ENCODE measurements around the gene ADH4.

Gene ADH4

DNA sequence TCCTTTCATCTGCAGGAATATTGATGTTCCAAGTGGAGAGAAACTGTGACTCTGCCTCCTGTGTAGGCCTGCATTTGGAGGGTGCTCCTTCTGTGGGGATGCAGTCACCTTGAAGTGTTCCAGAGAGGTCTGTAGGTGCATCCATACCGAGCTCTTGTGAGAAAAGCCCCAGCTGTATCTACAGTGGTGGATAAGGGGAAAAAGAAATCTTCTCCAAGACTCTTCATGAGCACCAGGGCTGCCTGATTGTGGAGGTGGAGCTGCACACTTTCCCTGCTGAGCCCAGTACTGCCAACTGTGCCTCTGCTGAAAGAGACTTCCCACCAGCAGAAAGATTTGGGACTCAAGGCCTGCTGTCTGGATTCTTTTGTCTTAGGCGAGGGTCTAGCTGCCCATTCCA lies 35.1 kb upstream of the ADH4 start:
- in situ Hi-C loops (cut with HindIII; ENCODE audit: low sequenced_read_pairs), result no loop called here
- DNase-seq (ENCODE audit: low read depth, low spot score), result no peak
- TF ChIP-seq, protein P1, sequence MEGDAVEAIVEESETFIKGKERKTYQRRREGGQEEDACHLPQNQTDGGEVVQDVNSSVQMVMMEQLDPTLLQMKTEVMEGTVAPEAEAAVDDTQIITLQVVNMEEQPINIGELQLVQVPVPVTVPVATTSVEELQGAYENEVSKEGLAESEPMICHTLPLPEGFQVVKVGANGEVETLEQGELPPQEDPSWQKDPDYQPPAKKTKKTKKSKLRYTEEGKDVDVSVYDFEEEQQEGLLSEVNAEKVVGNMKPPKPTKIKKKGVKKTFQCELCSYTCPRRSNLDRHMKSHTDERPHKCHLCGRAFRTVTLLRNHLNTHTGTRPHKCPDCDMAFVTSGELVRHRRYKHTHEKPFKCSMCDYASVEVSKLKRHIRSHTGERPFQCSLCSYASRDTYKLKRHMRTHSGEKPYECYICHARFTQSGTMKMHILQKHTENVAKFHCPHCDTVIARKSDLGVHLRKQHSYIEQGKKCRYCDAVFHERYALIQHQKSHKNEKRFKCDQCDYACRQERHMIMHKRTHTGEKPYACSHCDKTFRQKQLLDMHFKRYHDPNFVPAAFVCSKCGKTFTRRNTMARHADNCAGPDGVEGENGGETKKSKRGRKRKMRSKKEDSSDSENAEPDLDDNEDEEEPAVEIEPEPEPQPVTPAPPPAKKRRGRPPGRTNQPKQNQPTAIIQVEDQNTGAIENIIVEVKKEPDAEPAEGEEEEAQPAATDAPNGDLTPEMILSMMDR (IDR thresholded peaks at IDR 0.05; ENCODE audit: low read depth, low read length), result no peak
- H3K4me3 ChIP-seq (ENCODE audit: low read depth, low read length), result no peak overlapping the region

DNA sequence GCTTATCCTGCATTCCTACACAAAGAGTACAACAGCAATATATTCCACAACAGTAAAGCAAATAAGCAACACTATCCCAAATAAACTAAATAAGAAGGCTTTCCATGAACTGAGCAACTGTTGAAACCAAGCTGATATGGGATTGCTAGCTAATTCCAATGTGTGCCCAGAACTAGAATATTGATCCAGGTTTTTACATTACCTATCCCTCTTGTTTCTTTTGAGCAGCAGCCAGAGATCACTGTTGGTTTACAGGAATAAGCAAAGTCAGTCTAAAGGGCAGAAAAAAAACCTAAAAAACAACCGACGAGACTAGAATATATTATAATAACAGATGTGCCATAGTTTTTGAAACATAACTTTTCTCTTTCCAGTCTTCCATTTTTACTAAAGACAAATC lies 22.4 kb upstream of the ADH4 start:
- no peak overlapping the region for H3K4me3 ChIP-seq (ENCODE audit: low read depth, low read length)
- in situ Hi-C loops (cut with HindIII; ENCODE audit: low sequenced_read_pairs), result no loop called here
- TF ChIP-seq, protein P1 (IDR thresholded peaks at IDR 0.05; ENCODE audit: low read depth, low read length), result no peak
- DNase-seq (ENCODE audit: low read depth, low spot score), result no peak

DNA sequence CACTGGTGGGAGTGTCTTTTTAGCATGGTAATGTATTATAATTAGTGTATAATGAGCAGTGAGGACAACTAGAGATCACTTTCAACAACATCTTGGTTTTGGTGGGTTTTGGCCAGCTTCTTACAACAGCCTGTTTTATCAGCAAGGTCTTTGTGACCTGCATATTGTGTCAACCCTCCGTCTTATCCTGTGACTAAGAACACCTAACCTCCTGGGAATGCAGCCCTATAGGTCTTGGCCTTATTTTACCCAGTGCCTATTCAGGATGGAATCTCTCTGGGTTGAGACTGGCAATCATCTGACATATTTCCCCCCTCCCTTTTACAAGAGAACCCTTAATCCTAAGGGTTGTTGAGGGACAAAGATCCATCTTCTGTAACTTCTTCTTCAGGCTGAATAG lies 21.9 kb upstream of the ADH4 start:
- DNase-seq (ENCODE audit: low read depth, low spot score), result no peak
- no peak overlapping the region for H3K4me3 ChIP-seq (ENCODE audit: low read depth, low read length)
- in situ Hi-C loops (cut with HindIII; ENCODE audit: low sequenced_read_pairs), result no loop called here
- TF ChIP-seq, protein P1 (IDR thresholded peaks at IDR 0.05; ENCODE audit: low read depth, low read length), result no peak

DNA sequence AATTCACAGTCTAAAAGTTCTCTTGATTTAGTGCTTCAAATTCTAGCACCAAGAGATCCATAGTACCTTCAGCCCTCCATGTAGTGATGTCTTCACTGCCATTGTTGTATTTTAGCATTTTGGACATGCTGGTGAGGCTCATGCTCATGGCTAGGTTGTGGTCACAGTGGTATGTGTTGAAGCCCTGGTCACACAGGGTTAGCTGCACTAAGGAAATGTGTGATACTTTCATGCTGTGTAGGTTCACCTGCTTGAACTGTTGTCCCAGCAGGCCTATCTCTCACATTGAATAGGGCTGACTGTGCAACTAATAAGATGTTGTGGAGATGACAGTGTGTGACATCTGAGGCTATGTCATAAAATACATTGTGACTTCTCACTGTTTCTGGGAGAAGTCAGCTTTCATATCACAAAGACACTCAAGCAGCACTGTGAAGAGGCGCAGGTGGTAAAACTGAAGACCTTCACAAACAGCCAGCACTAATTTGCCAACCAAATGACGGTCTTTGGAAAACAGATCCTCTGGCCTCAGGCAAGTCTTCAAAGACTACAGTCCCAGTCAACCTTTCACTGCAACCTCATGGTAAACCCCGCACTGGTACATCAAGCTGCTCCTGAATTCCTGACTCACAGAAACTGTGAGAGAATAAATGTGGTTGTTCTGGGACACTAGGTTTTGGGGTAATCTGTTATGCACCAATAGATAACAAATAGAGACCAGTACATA lies 17.4 kb upstream of the ADH4 start:
- in situ Hi-C loops (cut with HindIII; ENCODE audit: low sequenced_read_pairs), result no loop called here
- DNase-seq (ENCODE audit: low read depth, low spot score), result no peak
- TF ChIP-seq, protein P1 (IDR thresholded peaks at IDR 0.05; ENCODE audit: low read depth, low read length), result no peak
- no peak overlapping the region for H3K4me3 ChIP-seq (ENCODE audit: low read depth, low read length)

DNA sequence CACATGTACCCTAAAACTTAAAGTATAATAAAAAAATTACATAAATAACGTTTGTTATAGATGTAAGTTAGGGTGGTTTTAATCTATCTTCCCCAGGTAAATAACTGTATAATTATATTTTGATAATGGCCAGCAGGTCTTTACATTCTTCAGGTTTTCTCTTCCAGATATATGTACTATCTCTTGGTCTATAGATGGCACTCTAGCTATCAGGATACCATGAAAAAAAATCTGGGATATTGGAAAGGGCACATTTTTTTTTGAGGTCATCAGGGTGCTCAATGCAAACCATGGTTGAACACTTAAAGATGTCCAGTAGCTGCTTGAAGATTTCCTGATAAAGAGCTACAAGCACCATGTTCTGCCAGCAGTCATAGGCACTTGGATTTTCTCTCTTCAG lies 15.6 kb upstream of the ADH4 start:
- DNase-seq (ENCODE audit: low read depth, low spot score), result no peak
- H3K4me3 ChIP-seq (ENCODE audit: low read depth, low read length), result no peak overlapping the region
- TF ChIP-seq, protein P1 (IDR thresholded peaks at IDR 0.05; ENCODE audit: low read depth, low read length), result no peak
- in situ Hi-C loops (cut with HindIII; ENCODE audit: low sequenced_read_pairs), result no loop called here

DNA sequence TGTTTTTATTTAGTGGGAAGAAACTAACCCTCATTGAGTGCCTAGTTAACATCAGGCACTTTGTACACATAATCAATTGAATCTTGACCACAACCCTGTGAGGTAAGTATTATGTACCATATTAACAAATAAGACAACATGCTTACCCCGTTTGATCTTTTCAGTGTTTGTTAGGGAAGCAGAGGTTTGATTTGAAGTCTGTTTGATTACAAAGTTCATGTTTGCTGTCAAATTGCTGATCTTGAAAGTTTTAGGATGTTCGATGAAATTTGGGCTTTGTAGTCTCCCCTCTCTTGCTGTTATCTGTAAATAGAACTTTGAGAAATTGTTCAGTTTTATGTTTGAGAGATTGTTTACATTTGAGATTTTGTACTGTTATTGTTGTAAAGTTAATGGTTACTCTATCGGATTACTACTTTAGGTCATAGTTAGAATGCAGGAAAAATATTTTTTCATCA lies 13.4 kb upstream of the ADH4 start:
- in situ Hi-C loops (cut with HindIII; ENCODE audit: low sequenced_read_pairs), result no loop called here
- no peak for DNase-seq (ENCODE audit: low read depth, low spot score)
- TF ChIP-seq, protein P1 (IDR thresholded peaks at IDR 0.05; ENCODE audit: low read depth, low read length), result no peak
- no peak overlapping the region for H3K4me3 ChIP-seq (ENCODE audit: low read depth, low read length)

Measured in astrocyte of the spinal cord (primary cell).